ENCODE results near the gene VEPH1. TPM values are rescaled to one million over a fixed set of nuclear protein-coding genes. Genes with fewer than 3 reads are reported as not detected.

Gene VEPH1
- total RNA-seq, 2 experiments from 2014 or later: not detected

- Mint-ChIP-seq H3K36me3 (ENCODE audit: low read depth) (no peaks in the 10 kb centered on the region), H3K9me3 (peaks cover 4% of the 10 kb centered on the region), H3K4me3 (no peak overlapping the region), H3K4me1 (ENCODE audit: low read depth) (no peaks in the 10 kb centered on the region), H3K27ac (no peak overlapping the region), H3K27me3 (no peaks in the 10 kb centered on the region)
- POLR2A ChIA-PET: no interaction called here
- TF ChIP-seq CTCF (IDR thresholded peaks at IDR 0.05): no peak
- CTCF ChIA-PET: no interaction called here
- ATAC-seq (no peak), DNase-seq (no peak)
- intact Hi-C loops (cut with micrococcal nuclease): no loop called here
Observed at GRCh38 chr3:157387708-157388435, 115.3 kb downstream of the VEPH1 start.

GRCh38 chr3:157384491-157384890, 118.7 kb downstream of the VEPH1 start:
- Mint-ChIP-seq H3K9me3 (no peaks in the 10 kb centered on the region), H3K36me3 (ENCODE audit: low read depth) (no peaks in the 10 kb centered on the region), H3K27ac (no peak overlapping the region), H3K4me1 (ENCODE audit: low read depth) (no peaks in the 10 kb centered on the region), H3K27me3 (no peaks in the 10 kb centered on the region), H3K4me3 (no peak overlapping the region)
- ChIA-PET POLR2A (no interaction called here), CTCF (no interaction called here)
- DNase-seq (no peak), ATAC-seq (no peak)
- intact Hi-C loops (cut with micrococcal nuclease): no loop called here
- no peak for TF ChIP-seq CTCF (IDR thresholded peaks at IDR 0.05)

GRCh38 chr3:157384031-157384430, 119.2 kb downstream of the VEPH1 start:
- H3K27me3 Mint-ChIP-seq: no peaks in the 10 kb centered on the region
- H3K4me1 Mint-ChIP-seq (ENCODE audit: low read depth): no peaks in the 10 kb centered on the region
- DNase-seq: no peak
- TF ChIP-seq CTCF (IDR thresholded peaks at IDR 0.05): no peak
- no peaks in the 10 kb centered on the region for H3K9me3 Mint-ChIP-seq
- H3K36me3 Mint-ChIP-seq (ENCODE audit: low read depth): no peaks in the 10 kb centered on the region
- H3K4me3 Mint-ChIP-seq: no peak overlapping the region
- ChIA-PET POLR2A (no interaction called here), CTCF (no interaction called here)
- intact Hi-C loops (cut with micrococcal nuclease): no loop called here
- H3K27ac Mint-ChIP-seq: no peak overlapping the region
- no peak for ATAC-seq

- no peak overlapping the region for H3K4me3 Mint-ChIP-seq
- ChIA-PET CTCF (no interaction called here), POLR2A (no interaction called here)
- no peaks in the 10 kb centered on the region for H3K27me3 Mint-ChIP-seq
- no peak overlapping the region for H3K27ac Mint-ChIP-seq
- DNase-seq (no peak), ATAC-seq (no peak)
- no peaks in the 10 kb centered on the region for H3K9me3 Mint-ChIP-seq
- no peak for TF ChIP-seq CTCF (IDR thresholded peaks at IDR 0.05)
- H3K4me1 Mint-ChIP-seq (ENCODE audit: low read depth): no peaks in the 10 kb centered on the region
- no peaks in the 10 kb centered on the region for H3K36me3 Mint-ChIP-seq (ENCODE audit: low read depth)
- intact Hi-C loops (cut with micrococcal nuclease): no loop called here
Observed at GRCh38 chr3:157381606-157382005, 121.6 kb downstream of the VEPH1 start.

GRCh38 chr3:157379525-157380140, 123.6 kb downstream of the VEPH1 start:
- ChIA-PET CTCF (interaction anchor here (1.0 kb wide), 1 partner anchor 13 kb away, joined by 3 read pairs; no protein-coding TSS in a partner anchor), POLR2A (no interaction called here)
- ATAC-seq: no peak
- Mint-ChIP-seq H3K4me1 (ENCODE audit: low read depth) (no peaks in the 10 kb centered on the region), H3K27ac (no peak overlapping the region), H3K27me3 (no peaks in the 10 kb centered on the region), H3K36me3 (ENCODE audit: low read depth) (no peaks in the 10 kb centered on the region), H3K4me3 (no peak overlapping the region), H3K9me3 (no peaks in the 10 kb centered on the region)
- DNase-seq: no peak
- no peak for TF ChIP-seq CTCF (IDR thresholded peaks at IDR 0.05)
- intact Hi-C loops (cut with micrococcal nuclease): no loop called here
